ENCODE measurements around the gene CCND2.

CCND2 gene

GRCh38 chr12:4239746-4240145 lies 33.8 kb upstream of the CCND2 start (continued):
- TF ChIP-seq ZNF529 (tag by site-specific recombination; IDR thresholded peaks at IDR 0.05; ENCODE audit: insufficient replicate concordance) (no peak), ZNF621 (tag by site-specific recombination; IDR thresholded peaks at IDR 0.05) (no peak), KLF8 (tag by site-specific recombination; IDR thresholded peaks at IDR 0.05) (no peak), ZNF157 (tag by site-specific recombination; IDR thresholded peaks at IDR 0.05) (no peak), ZNF24 (tag by site-specific recombination; IDR thresholded peaks at IDR 0.05) (no peak), ZSCAN30 (tag by site-specific recombination; IDR thresholded peaks at IDR 0.05) (no peak), ZNF292 (tag by site-specific recombination; IDR thresholded peaks at IDR 0.05; ENCODE audit: borderline replicate concordance, low read depth) (no peak), ZFP41 (tag by site-specific recombination; IDR thresholded peaks at IDR 0.05; ENCODE audit: borderline replicate concordance) (no peak), ZNF302 (tag by site-specific recombination; IDR thresholded peaks at IDR 0.05; ENCODE audit: low read depth) (no peak), HOXA7 (CRISPR knock-in tag; IDR thresholded peaks at IDR 0.05; ENCODE audit: borderline replicate concordance) (no peak), ZNF654 (tag by site-specific recombination; IDR thresholded peaks at IDR 0.05; ENCODE audit: low read depth) (no peak), YY1 (tag by site-specific recombination; IDR thresholded peaks at IDR 0.05) (no peak)
- TF ChIP-seq, protein P1, sequence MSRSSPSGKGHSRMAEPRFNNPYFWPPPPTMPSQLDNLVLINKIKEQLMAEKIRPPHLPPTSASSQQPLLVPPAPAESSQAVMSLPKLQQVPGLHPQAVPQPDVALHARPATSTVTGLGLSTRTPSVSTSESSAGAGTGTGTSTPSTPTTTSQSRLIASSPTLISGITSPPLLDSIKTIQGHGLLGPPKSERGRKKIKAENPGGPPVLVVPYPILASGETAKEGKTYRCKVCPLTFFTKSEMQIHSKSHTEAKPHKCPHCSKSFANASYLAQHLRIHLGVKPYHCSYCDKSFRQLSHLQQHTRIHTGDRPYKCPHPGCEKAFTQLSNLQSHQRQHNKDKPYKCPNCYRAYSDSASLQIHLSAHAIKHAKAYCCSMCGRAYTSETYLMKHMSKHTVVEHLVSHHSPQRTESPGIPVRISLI (tag by site-specific recombination; IDR thresholded peaks at IDR 0.05) = no peak
- TF ChIP-seq, protein P2, sequence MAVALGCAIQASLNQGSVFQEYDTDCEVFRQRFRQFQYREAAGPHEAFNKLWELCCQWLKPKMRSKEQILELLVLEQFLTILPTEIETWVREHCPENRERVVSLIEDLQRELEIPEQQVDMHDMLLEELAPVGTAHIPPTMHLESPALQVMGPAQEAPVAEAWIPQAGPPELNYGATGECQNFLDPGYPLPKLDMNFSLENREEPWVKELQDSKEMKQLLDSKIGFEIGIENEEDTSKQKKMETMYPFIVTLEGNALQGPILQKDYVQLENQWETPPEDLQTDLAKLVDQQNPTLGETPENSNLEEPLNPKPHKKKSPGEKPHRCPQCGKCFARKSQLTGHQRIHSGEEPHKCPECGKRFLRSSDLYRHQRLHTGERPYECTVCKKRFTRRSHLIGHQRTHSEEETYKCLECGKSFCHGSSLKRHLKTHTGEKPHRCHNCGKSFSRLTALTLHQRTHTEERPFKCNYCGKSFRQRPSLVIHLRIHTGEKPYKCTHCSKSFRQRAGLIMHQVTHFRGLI (tag by site-specific recombination; IDR thresholded peaks at IDR 0.05) = no peak

GRCh38 chr12:4240161-4240783 lies 33.3 kb upstream of the CCND2 start:
- Histone ChIP-seq H3K4me3 (ENCODE audit: low read depth, low read length) (no peak overlapping the region), H3K4me1 (ENCODE audit: control insufficient read depth, insufficient read depth, low read length) (no peaks in the 10 kb centered on the region), H3K27ac (ENCODE audit: extremely low read depth, low read depth, low read length) (no peak overlapping the region), H3K9me3 (ENCODE audit: control insufficient read depth, insufficient read depth, low read depth, low read length) (no peaks in the 10 kb centered on the region), H3K36me3 (ENCODE audit: control insufficient read depth in 2 of 2, insufficient read depth in 1 of 2, low read length in 2 of 2) (no peaks in the 10 kb centered on the region)
- no peak for TF ChIP-seq ZNF747 (tag by site-specific recombination; IDR thresholded peaks at IDR 0.05)
- no peak for TF ChIP-seq ATF2 (tag by site-specific recombination; IDR thresholded peaks at IDR 0.05; ENCODE audit: low read depth)
- no peak for TF ChIP-seq ZNF324 (tag by site-specific recombination; IDR thresholded peaks at IDR 0.05)
- TF ChIP-seq ZNF488 (tag by site-specific recombination; IDR thresholded peaks at IDR 0.05) = no peak
- no peak for TF ChIP-seq ZNF132 (tag by site-specific recombination; IDR thresholded peaks at IDR 0.05; ENCODE audit: borderline replicate concordance)
- no peak for TF ChIP-seq KLF10 (tag by site-specific recombination; IDR thresholded peaks at IDR 0.05)
- POLR2A ChIA-PET = interaction anchor here (0.5 kb wide), 1 partner anchor 76 kb away, joined by 4 read pairs; no protein-coding TSS in a partner anchor
- CTCF ChIA-PET = no interaction called here

Measured in HEK293 (cell line).